K562 (cell line): ENCODE data around the gene RTL1. TPM values are rescaled to one million over a fixed set of nuclear protein-coding genes. Genes with fewer than 3 reads are reported as not detected.

ENCODE experiments used
- CHCHD3 ChIP-seq: fragments of 250-450 bp; sonication (Bioruptor Pico); IDR thresholded peaks from 2 replicates; pipeline ENCODE4 v2.1.2; 2022; ENCODE audit warnings: mild to moderate bottlenecking
- MGA ChIP-seq: fragments of 450-650 bp; IDR thresholded peaks from 2 replicates; pipeline ENCODE4 v1.6.1; 2016; ENCODE audit warnings: mild to moderate bottlenecking, moderate library complexity
- MYNN ChIP-seq, 2 experiments: sonication (generic); formaldehyde crosslinking in 1 of 2; IDR thresholded peaks; 2 replicates each; pipeline versions ENCODE4 v1.5.0 to v1.6.1; 2016 to 2020; ENCODE audit warnings: antibody characterized with exemption in 1 of 2, missing genetic modification reagents in 1 of 2
- NEUROD1 ChIP-seq: fragments of 150-350 bp; IDR thresholded peaks from 2 replicates; pipeline ENCODE4 v1.6.1; 2014; ENCODE audit warnings: borderline replicate concordance, low read length, low read depth; ENCODE audit not compliant: partially characterized antibody
- SMARCB1 ChIP-seq: IDR thresholded peaks from 2 replicates; pipeline ENCODE4 v1.6.1; 2011; ENCODE audit warnings: improper control_type of control experiment, low read depth; ENCODE audit not compliant: insufficient read length
- STAT5A ChIP-seq: IDR thresholded peaks from 2 replicates; pipeline ENCODE4 v1.6.1; 2012; ENCODE audit warnings: low read length, inconsistent platforms, borderline replicate concordance
- XRCC4 ChIP-seq: IDR thresholded peaks from one replicate; pipeline ENCODE4 v1.6.1; 2011; ENCODE audit not compliant: insufficient read depth, insufficient read length; ENCODE audit errors: extremely low read depth
- polyA plus RNA-seq, 8 experiments: library from polyadenylated mRNA; depleted of rRNA in 4 of 8; stranded (reverse) in 5 of 8; unstranded in 3 of 8; fragments of >200 nt; fragmentation: Nextera tagmentation in 2 of 8; fragmentation: Illumina TruSeq in 1 of 8; extraction: Ambion mirVana in 2 of 8; extraction: Trizol in 1 of 8; gene quantifications; 2 replicates each; pipeline versions ENCODE4 v1.2.1 to v1.2.3, GENCODE V29; 2011 to 2014; ENCODE audit warnings: inconsistent platforms in 1 of 8, missing spikeins in 1 of 8
- total RNA-seq, 7 experiments: library from RNA; depleted of rRNA in 6 of 7; stranded (reverse); fragments of >200 nt in 6 of 7; fragmentation: Illumina TruSeq in 2 of 7; extraction: Trizol in 2 of 7; gene quantifications; 2 replicates each; pipeline versions ENCODE4 v1.2.1 to v1.2.3, GENCODE V29; 2011 to 2021; ENCODE audit warnings: low replicate concordance in 1 of 7
- TF ChIP-seq, protein P1 (sequence below): sonication (generic); formaldehyde crosslinking; IDR thresholded peaks from 2 replicates; pipeline ENCODE4 v1.8.0; 2022; ENCODE audit warnings: missing genetic modification reagents, mild to moderate bottlenecking, moderate library complexity, borderline replicate concordance
- TF ChIP-seq, protein P2 (sequence below): fragments of 250-450 bp; sonication (Bioruptor Pico); IDR thresholded peaks from 2 replicates; pipeline ENCODE4 v1.4.0; 2020; ENCODE audit warnings: mild to moderate bottlenecking, moderate library complexity

RTL1 gene
- total and polyA plus RNA-seq, 9 of the 15 experiments (the other 6 are each of a cell fraction or from before 2014, with no cell fraction given) = not detected

GRCh38 chr14:100850841-100851585 is 52.5 kb downstream of the RTL1 start (continued):
- TF ChIP-seq MGA (no peak), CHCHD3 (CRISPR knock-in tag) (no peak), SMARCB1 (no peak), MYNN (IDR thresholded peaks at IDR 0.05) (peak; percentile 73; the same call in 1 of the 2 replicates), MYNN (CRISPR knock-in tag; IDR thresholded peaks at IDR 0.05) (no peak), STAT5A (no peak), NEUROD1 (no peak), XRCC4 (no peak)
- TF ChIP-seq, protein P1, sequence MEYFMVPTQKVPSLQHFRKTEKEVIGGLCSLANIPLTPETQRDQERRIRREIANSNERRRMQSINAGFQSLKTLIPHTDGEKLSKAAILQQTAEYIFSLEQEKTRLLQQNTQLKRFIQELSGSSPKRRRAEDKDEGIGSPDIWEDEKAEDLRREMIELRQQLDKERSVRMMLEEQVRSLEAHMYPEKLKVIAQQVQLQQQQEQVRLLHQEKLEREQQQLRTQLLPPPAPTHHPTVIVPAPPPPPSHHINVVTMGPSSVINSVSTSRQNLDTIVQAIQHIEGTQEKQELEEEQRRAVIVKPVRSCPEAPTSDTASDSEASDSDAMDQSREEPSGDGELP = peak; percentile 31; the same call in 1 of the 2 replicates
- TF ChIP-seq, protein P2, sequence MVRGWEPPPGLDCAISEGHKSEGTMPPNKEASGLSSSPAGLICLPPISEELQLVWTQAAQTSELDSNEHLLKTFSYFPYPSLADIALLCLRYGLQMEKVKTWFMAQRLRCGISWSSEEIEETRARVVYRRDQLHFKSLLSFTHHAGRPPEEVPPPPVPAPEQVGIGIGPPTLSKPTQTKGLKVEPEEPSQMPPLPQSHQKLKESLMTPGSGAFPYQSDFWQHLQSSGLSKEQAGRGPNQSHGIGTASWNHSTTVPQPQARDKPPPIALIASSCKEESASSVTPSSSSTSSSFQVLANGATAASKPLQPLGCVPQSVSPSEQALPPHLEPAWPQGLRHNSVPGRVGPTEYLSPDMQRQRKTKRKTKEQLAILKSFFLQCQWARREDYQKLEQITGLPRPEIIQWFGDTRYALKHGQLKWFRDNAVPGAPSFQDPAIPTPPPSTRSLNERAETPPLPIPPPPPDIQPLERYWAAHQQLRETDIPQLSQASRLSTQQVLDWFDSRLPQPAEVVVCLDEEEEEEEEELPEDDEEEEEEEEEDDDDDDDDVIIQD (CRISPR knock-in tag) = no peak
